Measurements from ENCODE around the gene S100A3.
A peak's percentile ranks its signal among the peaks of the same experiment; 100 is the strongest.

GRCh38 chr1:153568367-153569099, 19.5 kb upstream of the S100A3 start:
- TF ChIP-seq, protein P1, sequence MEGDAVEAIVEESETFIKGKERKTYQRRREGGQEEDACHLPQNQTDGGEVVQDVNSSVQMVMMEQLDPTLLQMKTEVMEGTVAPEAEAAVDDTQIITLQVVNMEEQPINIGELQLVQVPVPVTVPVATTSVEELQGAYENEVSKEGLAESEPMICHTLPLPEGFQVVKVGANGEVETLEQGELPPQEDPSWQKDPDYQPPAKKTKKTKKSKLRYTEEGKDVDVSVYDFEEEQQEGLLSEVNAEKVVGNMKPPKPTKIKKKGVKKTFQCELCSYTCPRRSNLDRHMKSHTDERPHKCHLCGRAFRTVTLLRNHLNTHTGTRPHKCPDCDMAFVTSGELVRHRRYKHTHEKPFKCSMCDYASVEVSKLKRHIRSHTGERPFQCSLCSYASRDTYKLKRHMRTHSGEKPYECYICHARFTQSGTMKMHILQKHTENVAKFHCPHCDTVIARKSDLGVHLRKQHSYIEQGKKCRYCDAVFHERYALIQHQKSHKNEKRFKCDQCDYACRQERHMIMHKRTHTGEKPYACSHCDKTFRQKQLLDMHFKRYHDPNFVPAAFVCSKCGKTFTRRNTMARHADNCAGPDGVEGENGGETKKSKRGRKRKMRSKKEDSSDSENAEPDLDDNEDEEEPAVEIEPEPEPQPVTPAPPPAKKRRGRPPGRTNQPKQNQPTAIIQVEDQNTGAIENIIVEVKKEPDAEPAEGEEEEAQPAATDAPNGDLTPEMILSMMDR (IDR thresholded peaks at IDR 0.05; ENCODE audit: low read length): peak; percentile 98
- no peak for TF ChIP-seq EZH2 (IDR thresholded peaks at IDR 0.05; ENCODE audit: borderline replicate concordance, low read length)
